H1 (cell line): ENCODE measurements around the gene ENOX2. TPM values are rescaled to one million over a fixed set of nuclear protein-coding genes. Genes with fewer than 3 reads are reported as not detected.

ENCODE experiments used
- CTCF ChIA-PET: fragments of 300-600 bp; sonication (Branson Sonifier 250); formaldehyde crosslinking; loops from one replicate; lab custom pipeline; 2021; ENCODE audit not compliant: partially characterized antibody; lab: Charles Lee
- POLR2A ChIA-PET: fragments of 300-600 bp; sonication (Branson Sonifier 250); formaldehyde crosslinking; loops from one replicate; lab custom pipeline; 2021; ENCODE audit warnings: inconsistent platforms; ENCODE audit not compliant: partially characterized antibody; lab: Charles Lee
- DNase-seq, 2 experiments: peaks; one replicate each; pipeline versions ENCODE4 v3.0.0 to v3.0.0-alpha.2; 2010 to 2022; ENCODE audit warnings: low spot score in 2 of 2, low read depth in 1 of 2, mixed read lengths in 1 of 2
- FAIRE-seq: peaks from 2 replicates; lab custom pipeline; 2011; peaks lifted over from hg19 to GRCh38; lab: Jason Lieb, UNC
- H2AFZ ChIP-seq: 2 replicates; pipeline ENCODE4 v1.8.1; 2012; ENCODE audit warnings: low read length, inconsistent platforms
- H2AK5ac ChIP-seq: 2 replicates; pipeline ENCODE4 v1.6.1; 2013; ENCODE audit warnings: low read depth, low read length
- H2BK120ac ChIP-seq: replicated peaks from 2 replicates; pipeline ENCODE3; 2013; ENCODE audit warnings: low read depth, low read length, inconsistent platforms
- H2BK12ac ChIP-seq: 2 replicates; pipeline ENCODE4 v1.6.1; 2013; ENCODE audit warnings: low read depth, low read length
- H2BK15ac ChIP-seq: 2 replicates; pipeline ENCODE4 v1.6.1; 2013; ENCODE audit warnings: low read length
- H2BK20ac ChIP-seq: 2 replicates; pipeline ENCODE4 v1.6.1; 2013; ENCODE audit warnings: low read length
- H2BK5ac ChIP-seq: 2 replicates; pipeline ENCODE4 v1.6.1; 2013; ENCODE audit warnings: low read depth, low read length
- H3K14ac ChIP-seq: 2 replicates; pipeline ENCODE4 v1.6.1; 2013; ENCODE audit warnings: inconsistent platforms; ENCODE audit not compliant: insufficient read length
- H3K18ac ChIP-seq: 2 replicates; pipeline ENCODE4 v1.6.1; 2013; ENCODE audit warnings: low read length; ENCODE audit errors: extremely low read depth
- H3K23ac ChIP-seq: 2 replicates; pipeline ENCODE4 v1.6.1; 2013; ENCODE audit warnings: inconsistent platforms; ENCODE audit not compliant: insufficient read length
- H3K23me2 ChIP-seq: 2 replicates; pipeline ENCODE4 v1.6.1; 2013; ENCODE audit warnings: low read depth, low read length
- H3K27ac ChIP-seq: 2 replicates; pipeline ENCODE4 v1.6.1; 2011; ENCODE audit warnings: low read depth, low read length, inconsistent platforms
- H3K27me3 ChIP-seq, 4 experiments: replicated peaks in 1 of 4; 1 replicate in 1 of 4; 2 replicates in 3 of 4; pipeline versions ENCODE4 v1.6.1 to v1.8.1; 2011 to 2013; ENCODE audit warnings: low read length in 3 of 4, mild to moderate bottlenecking in 3 of 4, inconsistent platforms in 2 of 4, mixed read lengths in 2 of 4, moderate library complexity in 1 of 4; ENCODE audit not compliant: control insufficient read depth in 3 of 4, insufficient read depth in 3 of 4; ENCODE audit errors: extremely low read depth in 1 of 4
- H3K36me3 ChIP-seq, 4 experiments: 2 replicates each; pipeline versions ENCODE4 v1.6.1 to v1.8.1; 2011 to 2013; ENCODE audit warnings: mild to moderate bottlenecking in 4 of 4, low read length in 3 of 4, moderate library complexity in 2 of 4, control low read depth in 1 of 4, inconsistent platforms in 1 of 4; ENCODE audit not compliant: insufficient read depth in 4 of 4, control insufficient read depth in 2 of 4
- H3K4ac ChIP-seq: replicated peaks from 2 replicates; pipeline ENCODE3; 2013; ENCODE audit warnings: low read length, low read depth, mixed read lengths, inconsistent platforms; ENCODE audit not compliant: insufficient read length
- H3K4me1 ChIP-seq, 4 experiments: replicated peaks in 1 of 4; 1 replicate in 1 of 4; 2 replicates in 3 of 4; pipeline versions ENCODE4 v1.6.1 to v1.8.1; 2011 to 2013; ENCODE audit warnings: low read length in 3 of 4, inconsistent platforms in 2 of 4, mixed read lengths in 1 of 4; ENCODE audit not compliant: insufficient read depth in 4 of 4, control insufficient read depth in 3 of 4
- H3K4me2 ChIP-seq, 2 experiments: 2 replicates each; pipeline versions ENCODE4 v1.6.1 to v1.8.1; 2011 to 2013; ENCODE audit warnings: low read depth in 2 of 2, low read length in 2 of 2, control low read depth in 1 of 2, inconsistent platforms in 1 of 2, mild to moderate bottlenecking in 1 of 2; ENCODE audit not compliant: insufficient read depth in 1 of 2
- H3K4me3 ChIP-seq, 4 experiments: fragments of 200-600, 300-600 bp in 1 of 4; sonication (generic), shearing (Covaris generic), sonication (Bioruptor Twin) in 1 of 4; 2 replicates each; pipeline versions ENCODE4 v1.5.1 to v1.8.1; 2011 to 2016; ENCODE audit warnings: low read length in 4 of 4, low read depth in 3 of 4, control low read depth in 2 of 4, inconsistent platforms in 2 of 4, mild to moderate bottlenecking in 2 of 4, mixed read lengths in 1 of 4, moderate library complexity in 1 of 4; ENCODE audit not compliant: insufficient read depth in 2 of 4; ENCODE audit errors: extremely low read depth in 1 of 4
- H3K56ac ChIP-seq: replicated peaks from 2 replicates; pipeline ENCODE3; 2013; ENCODE audit warnings: low read depth, mild to moderate bottlenecking, mixed read lengths, low read length, inconsistent platforms; ENCODE audit not compliant: insufficient read length
- H3K79me1 ChIP-seq: 2 replicates; pipeline ENCODE4 v1.6.1; 2013; ENCODE audit warnings: low read depth, low read length, control low read depth
- H3K79me2 ChIP-seq, 2 experiments: 2 replicates each; pipeline versions ENCODE4 v1.6.1 to v1.8.1; 2012 to 2013; ENCODE audit warnings: low read length in 2 of 2, mild to moderate bottlenecking in 2 of 2, inconsistent platforms in 1 of 2; ENCODE audit not compliant: insufficient read depth in 2 of 2, control insufficient read depth in 1 of 2
- H3K9ac ChIP-seq, 4 experiments: replicated peaks in 1 of 4; 1 replicate in 1 of 4; 2 replicates in 3 of 4; pipeline versions ENCODE4 v1.6.1 to v1.8.1; 2011 to 2013; ENCODE audit warnings: low read depth in 3 of 4, low read length in 3 of 4, control low read depth in 2 of 4, mild to moderate bottlenecking in 2 of 4, moderate library complexity in 2 of 4, inconsistent platforms in 1 of 4; ENCODE audit errors: extremely low read depth in 1 of 4
- H3K9me3 ChIP-seq, 2 experiments: 2 replicates each; pipeline versions ENCODE4 v1.6.1 to v1.8.1; 2012 to 2013; ENCODE audit warnings: mild to moderate bottlenecking in 2 of 2, moderate library complexity in 2 of 2, control low read depth in 1 of 2, inconsistent platforms in 1 of 2, low read depth in 1 of 2, low read length in 1 of 2, mixed read lengths in 1 of 2; ENCODE audit not compliant: insufficient read depth in 2 of 2
- H4K20me1 ChIP-seq, 2 experiments: replicated peaks in 1 of 2; 2 replicates each; pipeline versions ENCODE3 to v1.8.1; 2011 to 2013; ENCODE audit warnings: inconsistent platforms in 2 of 2, low read length in 2 of 2, mild to moderate bottlenecking in 1 of 2; ENCODE audit not compliant: insufficient read depth in 2 of 2, control insufficient read depth in 1 of 2
- H4K5ac ChIP-seq: 2 replicates; pipeline ENCODE4 v1.6.1; 2013; ENCODE audit warnings: low read length, low read depth, mixed read lengths, inconsistent platforms; ENCODE audit not compliant: insufficient read length
- H4K8ac ChIP-seq: 2 replicates; pipeline ENCODE4 v1.8.0; 2013; ENCODE audit warnings: mild to moderate bottlenecking, moderate library complexity, low read length, inconsistent platforms; ENCODE audit not compliant: insufficient read depth; ENCODE audit errors: extremely low read depth
- H4K91ac ChIP-seq: replicated peaks from 2 replicates; pipeline ENCODE3; 2013; ENCODE audit warnings: low read length, mixed read lengths, inconsistent platforms; ENCODE audit not compliant: insufficient read length
- ATF2 ChIP-seq: IDR thresholded peaks from 2 replicates; pipeline ENCODE4 v1.6.1; 2012; ENCODE audit warnings: low read length, inconsistent platforms
- BRCA1 ChIP-seq: IDR thresholded peaks from 2 replicates; pipeline ENCODE4 v1.6.1; 2012; ENCODE audit warnings: low read depth, low read length, improper control_type of control experiment
- CBX8 ChIP-seq: fragments of 300-800, 300-1000 bp; sonication (generic); IDR thresholded peaks from 2 replicates; pipeline ENCODE4 v1.7.1; 2016; ENCODE audit warnings: low read depth, low read length, borderline replicate concordance
- CHD1 ChIP-seq: IDR thresholded peaks from 2 replicates; pipeline ENCODE4 v1.6.1; 2012; ENCODE audit warnings: low read depth, low read length, improper control_type of control experiment
- CREB1 ChIP-seq: IDR thresholded peaks from 2 replicates; pipeline ENCODE4 v1.6.1; 2012; ENCODE audit warnings: inconsistent platforms
- HDAC6 ChIP-seq: IDR thresholded peaks from one replicate; pipeline ENCODE4 v1.7.1; 2012; ENCODE audit warnings: low read depth, mild to moderate bottlenecking, inconsistent platforms, low read length, moderate library complexity
- RBBP5 ChIP-seq: IDR thresholded peaks from 2 replicates; pipeline ENCODE4 v1.7.1; 2012; ENCODE audit warnings: low read depth, mild to moderate bottlenecking, inconsistent platforms, low read length, moderate library complexity, borderline replicate concordance
- RNF2 ChIP-seq: fragments of 200-900, 300-1000 bp; sonication (generic); IDR thresholded peaks from 2 replicates; pipeline ENCODE4 v1.7.1; 2016; ENCODE audit warnings: borderline replicate concordance, low read depth, mild to moderate bottlenecking, antibody characterized with exemption, low read length; ENCODE audit not compliant: poor library complexity, severe bottlenecking; ENCODE audit errors: missing control alignments
- TEAD4 ChIP-seq: IDR thresholded peaks from 2 replicates; pipeline ENCODE4 v1.6.1; 2012; ENCODE audit warnings: low read depth, low read length, inconsistent platforms, mixed read lengths
- WGBS, 2 experiments: shearing (Covaris generic) in 1 of 2; methylation state at CpG; one replicate each; pipeline versions ENCODE4 v1.1.6 to v1.1.7; 2013 to 2015; ENCODE audit warnings: low lambda C conversion rate in 2 of 2, mixed read lengths in 2 of 2, inconsistent platforms in 1 of 2, low coverage in 1 of 2, missing lambda C conversion rate in 1 of 2; ENCODE audit not compliant: insufficient replicate concordance in 2 of 2, insufficient coverage in 1 of 2, insufficient read length in 1 of 2; ENCODE audit errors: extremely low coverage in 1 of 2, missing lambda C conversion rate in 1 of 2; 5-methylcytosine and 5-hydroxymethylcytosine counted together
- polyA plus RNA-seq, 7 experiments: library from polyadenylated mRNA; depleted of rRNA in 3 of 7; stranded (reverse) in 5 of 7; unstranded in 2 of 7; fragments of >200 nt in 5 of 7; fragments of 200-250 nt in 2 of 7; gene quantifications; 1 replicate in 5 of 7; 2 replicates in 1 of 7; 4 replicates in 1 of 7; pipeline versions ENCODE4 v1.2.1 to v1.2.3, GENCODE V29; 2011 to 2013; ENCODE audit warnings: missing spikeins in 2 of 7, mixed read lengths in 2 of 7
- total RNA-seq: library from RNA; stranded (reverse); fragmentation: NEBNext Ultra II Directional; extraction: Animal tissue kit (Norgen Biotek cat#: 25700); gene quantifications from 2 replicates; pipeline ENCODE4 v1.2.1, GENCODE V29; 2021

Gene ENOX2
- total and polyA plus RNA-seq, 2 of the 8 experiments (the other 6 are each of a cell fraction or from before 2014, with no cell fraction given) = 4.5 to 12.3 TPM

DNA sequence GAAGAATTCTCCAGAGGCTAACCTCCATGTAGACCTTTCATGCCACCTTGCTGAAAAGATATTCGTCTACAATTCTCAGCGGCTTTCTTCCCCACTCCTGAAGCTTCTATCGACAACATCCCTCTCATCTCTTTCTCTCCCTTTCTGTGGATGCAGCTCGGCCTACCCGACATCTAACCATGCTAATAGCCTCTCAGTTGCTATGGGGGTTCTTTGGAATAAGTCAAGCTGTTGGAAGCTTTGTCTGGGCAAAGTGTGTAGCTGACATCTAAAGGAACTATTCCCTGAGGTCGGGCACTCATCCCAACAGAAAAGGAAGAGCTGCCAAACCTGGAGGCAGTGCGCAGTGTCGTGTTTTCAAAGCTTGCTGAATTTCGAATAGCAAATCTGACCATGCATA lies 309.1 kb downstream of the ENOX2 start:
- 86% methylated on average over 9 of the region's 9 CpGs; no CpG with 5 or more reads in 1 of the 2 experiments for WGBS, 2 experiments
- H2BK15ac ChIP-seq = no peak overlapping the region
- ChIA-PET CTCF (interaction anchor here (1.0 kb wide), 1 partner anchor 141 kb away, joined by 3 read pairs; no protein-coding TSS in a partner anchor), POLR2A (no interaction called here)
- H3K9ac ChIP-seq = no peak overlapping the region
- H3K79me1 ChIP-seq = no peaks in the 10 kb centered on the region
- no peak overlapping the region for H3K23ac ChIP-seq
- FAIRE-seq (no peak), DNase-seq (no peak)
- no peak overlapping the region for H4K5ac ChIP-seq
- no peak overlapping the region for H2BK20ac ChIP-seq
- no peak overlapping the region for H3K27ac ChIP-seq
- no peak overlapping the region for H2BK5ac ChIP-seq
- no peak overlapping the region for H3K56ac ChIP-seq
- H3K4me2 ChIP-seq = no peak overlapping the region
- no peaks in the 10 kb centered on the region for H3K9me3 ChIP-seq
- H2AFZ ChIP-seq = no peak overlapping the region
- TF ChIP-seq RNF2 (no peak), ATF2 (no peak), TEAD4 (no peak), CREB1 (no peak), CBX8 (no peak), HDAC6 (no peak), RBBP5 (no peak), CHD1 (no peak), BRCA1 (no peak)
- H3K23me2 ChIP-seq = no peaks in the 10 kb centered on the region
- H4K91ac ChIP-seq = no peak overlapping the region
- H3K79me2 ChIP-seq = no peaks in the 10 kb centered on the region
- H3K27me3 ChIP-seq = no peaks in the 10 kb centered on the region
- H3K4me1 ChIP-seq = no peaks in the 10 kb centered on the region
- no peak overlapping the region for H4K8ac ChIP-seq
- no peak overlapping the region for H2BK12ac ChIP-seq
- H4K20me1 ChIP-seq = no peaks in the 10 kb centered on the region
- no peak overlapping the region for H2BK120ac ChIP-seq
- H3K4me3 ChIP-seq = no peak overlapping the region
- H2AK5ac ChIP-seq = no peak overlapping the region
- no peak overlapping the region for H3K18ac ChIP-seq
- no peaks in the 10 kb centered on the region for H3K36me3 ChIP-seq
- H3K14ac ChIP-seq = no peak overlapping the region
- H3K4ac ChIP-seq = no peak overlapping the region
